ACHN (cell line): ENCODE data around the gene PRELID3B.
A peak's percentile ranks its signal among the peaks of the same experiment; 100 is the strongest.

Experiments
- DNase-seq: peaks from one replicate; pipeline ENCODE4 v3.0.0-alpha.2; 2015
- in situ Hi-C: cut with HindIII; loops from 2 replicates; pipeline ENCODE4 v1.10.0; 2017; ENCODE audit warnings: low sequenced_read_pairs, low pct_ligation_motif_present, low pct_unique_long_range_greater_than_20kb

PRELID3B gene

DNA sequence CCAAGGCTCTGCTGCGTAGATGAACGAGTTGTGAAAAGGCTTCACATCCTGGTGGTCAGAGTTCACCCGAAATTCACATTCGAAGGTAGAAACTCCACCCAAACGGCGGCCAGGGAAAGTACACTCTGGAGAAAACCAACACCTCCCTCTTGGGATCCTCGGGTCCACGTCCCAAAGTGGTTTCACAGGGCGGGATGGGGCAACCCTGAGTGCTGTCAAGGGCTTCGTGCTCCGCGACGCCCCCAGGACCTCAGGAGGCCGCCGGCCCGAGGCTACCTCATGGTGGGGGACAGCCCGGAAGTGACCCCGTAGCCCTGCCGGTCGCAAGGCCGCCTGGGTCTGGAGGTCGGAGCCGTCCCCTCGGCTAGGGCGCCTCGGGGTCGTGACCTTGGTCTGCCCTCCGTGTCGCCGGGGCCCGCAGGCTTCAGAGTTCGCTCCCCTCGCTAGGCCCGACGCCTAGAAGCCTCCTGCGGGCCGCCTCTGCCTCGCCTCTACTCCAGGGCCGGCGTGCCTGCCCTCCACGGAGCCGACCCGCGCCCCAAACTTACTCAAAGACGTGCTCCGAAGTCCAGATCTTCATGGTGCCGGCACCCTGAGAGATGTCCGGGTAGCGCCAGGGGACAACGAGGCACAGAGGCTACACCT is at the start of gene PRELID3B:
Gene PRELID3B (minus strand): TSS at position 636 of the 645 bp plus-strand sequence. CDS start 56 bp downstream, at position 580.
- peak; percentile 11 for DNase-seq
- in situ Hi-C loops, result no loop called here

- in situ Hi-C loops, result no loop called here
Observed at GRCh38 chr20:59087829-59088433, 45.3 kb upstream of the PRELID3B start.

DNA sequence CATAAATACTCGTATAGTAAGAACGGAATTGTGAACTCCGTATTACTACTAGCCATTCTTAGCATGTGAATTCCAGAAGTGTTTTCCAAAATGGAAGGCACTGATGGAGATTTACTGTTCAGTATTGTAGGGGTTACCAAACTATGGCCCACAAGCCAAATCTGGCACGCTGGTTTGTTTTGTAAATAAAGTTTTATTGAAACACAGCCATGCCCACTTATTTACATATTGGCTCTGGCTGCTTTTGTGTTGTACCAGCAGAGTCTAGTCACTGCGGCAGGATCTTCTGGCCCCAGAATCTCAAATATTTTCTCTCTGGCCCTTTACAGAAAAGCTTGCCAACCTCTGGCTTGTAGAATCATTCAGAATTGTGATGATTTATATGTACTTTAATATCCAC is 44.3 kb upstream of the PRELID3B start:
- in situ Hi-C loops, result no loop called here
- no peak for DNase-seq

More at GRCh38 chr20:59087829-59088433, 45.3 kb upstream of the PRELID3B start:
- peak; percentile 55 for DNase-seq

DNA sequence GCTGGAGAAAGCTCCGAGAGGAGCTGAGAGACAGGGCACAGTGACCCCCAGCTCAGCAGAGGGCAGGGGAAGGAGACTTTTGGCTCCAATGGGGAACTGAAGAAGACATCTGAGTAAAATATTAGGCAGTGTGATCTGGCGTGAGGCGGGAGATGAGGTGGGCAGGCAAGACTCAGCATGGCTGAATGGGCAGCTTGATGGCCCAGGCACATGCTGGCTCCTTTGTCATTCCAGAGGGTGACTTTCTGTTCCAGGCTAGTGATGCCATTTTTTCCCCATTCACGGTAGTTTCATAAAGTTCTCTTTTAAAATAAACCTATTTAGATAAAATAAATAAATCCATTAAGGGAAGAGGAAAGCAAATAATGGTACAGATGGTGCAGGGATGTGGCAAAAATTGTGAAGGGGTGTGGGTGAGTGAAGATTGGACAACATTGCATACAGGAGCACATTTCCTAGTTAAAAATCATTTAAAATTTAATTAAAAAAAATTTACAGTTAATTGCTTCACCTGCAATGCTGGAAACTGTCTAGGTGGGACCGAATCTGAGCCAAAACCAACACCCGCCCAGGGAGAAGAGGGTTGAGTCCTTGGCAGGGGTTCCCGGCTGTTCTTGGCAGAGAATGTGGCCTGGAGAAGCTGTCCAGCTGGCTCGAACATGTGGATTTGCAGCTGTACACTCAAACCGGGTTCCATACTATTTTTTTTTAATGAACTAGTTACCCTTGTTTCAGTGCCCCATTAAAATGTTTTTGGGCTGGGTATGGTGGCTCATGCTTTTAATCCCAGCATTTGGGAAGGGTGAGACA is 41.7 kb upstream of the PRELID3B start:
- DNase-seq, result no peak
- in situ Hi-C loops, result no loop called here

- DNase-seq, result peak; percentile 2
- in situ Hi-C loops, result no loop called here
Observed at GRCh38 chr20:59082981-59083380, 40.4 kb upstream of the PRELID3B start.

GRCh38 chr20:59082077-59082740 is 39.6 kb upstream of the PRELID3B start:
- DNase-seq, result no peak
- in situ Hi-C loops, result no loop called here

DNA sequence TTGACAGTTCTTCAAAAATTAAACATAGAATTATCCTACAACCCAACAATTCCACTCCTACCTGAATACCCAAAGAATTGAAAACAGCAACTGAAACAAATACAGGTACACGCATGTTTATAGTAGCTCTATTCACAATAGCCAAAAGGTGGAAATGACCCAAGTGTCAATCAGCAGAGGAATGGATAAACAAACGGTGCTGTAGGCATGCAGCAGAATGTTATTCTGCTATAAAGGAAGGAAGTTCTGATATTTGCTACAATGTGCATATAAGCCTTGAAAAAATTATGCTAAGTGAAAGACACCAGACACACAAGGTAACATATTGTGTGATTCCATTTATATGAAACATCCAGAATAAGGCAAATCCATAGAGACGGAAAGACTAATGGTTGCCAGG is 38.5 kb upstream of the PRELID3B start:
- in situ Hi-C loops, result no loop called here

DNA sequence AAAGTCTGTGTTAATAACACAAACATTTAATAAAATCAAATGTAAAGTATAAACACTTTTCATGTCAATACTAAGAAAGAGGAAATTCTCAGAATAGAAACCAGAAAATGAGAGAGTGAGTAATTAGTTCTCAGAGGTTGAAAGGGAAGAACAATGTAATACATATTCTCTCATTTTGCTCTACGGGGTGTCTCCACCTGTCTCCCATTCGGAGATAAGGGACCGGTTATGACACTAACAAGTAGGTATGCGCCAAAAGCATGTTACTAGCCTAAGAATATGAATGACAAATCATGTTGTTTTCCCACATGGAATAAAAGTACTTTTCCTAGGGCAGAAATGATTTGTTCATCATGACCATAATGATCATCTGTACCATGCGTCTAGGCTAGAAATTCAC is 35.6 kb upstream of the PRELID3B start:
- no peak for DNase-seq
- in situ Hi-C loops, result no loop called here

More for the DNA sequence above, 38.5 kb upstream of the PRELID3B start:
- DNase-seq, result no peak

GRCh38 chr20:59077705-59078104 is 35.1 kb upstream of the PRELID3B start:
- no peak for DNase-seq
- in situ Hi-C loops, result no loop called here

- in situ Hi-C loops, result no loop called here
- no peak for DNase-seq
Observed at GRCh38 chr20:59075934-59076508, 33.4 kb upstream of the PRELID3B start.

DNA sequence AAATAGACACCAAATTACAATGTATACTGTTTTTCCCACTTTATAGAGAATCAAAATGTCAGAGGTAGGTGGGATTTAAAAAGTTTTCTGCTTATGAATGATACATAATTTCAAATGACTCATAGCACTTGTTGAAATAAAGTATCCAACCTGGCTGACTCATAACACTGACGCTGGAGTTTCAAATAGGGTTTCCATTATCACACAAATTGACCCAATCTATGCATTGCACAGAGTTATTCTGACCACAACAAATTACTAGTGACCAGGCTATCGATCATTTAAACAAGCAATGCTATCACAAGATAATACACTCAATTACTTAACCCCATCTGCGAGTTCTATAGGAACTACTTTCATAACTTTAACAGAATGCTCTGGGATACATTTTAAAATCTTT is 31.9 kb upstream of the PRELID3B start:
- DNase-seq, result no peak
- in situ Hi-C loops, result no loop called here

GRCh38 chr20:59073582-59073981 is 31.0 kb upstream of the PRELID3B start:
- no peak for DNase-seq

GRCh38 chr20:59071216-59071615 is 28.6 kb upstream of the PRELID3B start:
- DNase-seq, result no peak
- in situ Hi-C loops, result no loop called here

More at GRCh38 chr20:59073582-59073981, 31.0 kb upstream of the PRELID3B start:
- in situ Hi-C loops, result no loop called here

- in situ Hi-C loops, result no loop called here
- no peak for DNase-seq
Observed at GRCh38 chr20:59069026-59069425, 26.4 kb upstream of the PRELID3B start.

GRCh38 chr20:59068534-59068933 is 25.9 kb upstream of the PRELID3B start:
- in situ Hi-C loops, result no loop called here
- no peak for DNase-seq

GRCh38 chr20:59064214-59064722 is 21.7 kb upstream of the PRELID3B start:
- in situ Hi-C loops, result no loop called here
- no peak for DNase-seq

- no peak for DNase-seq
- in situ Hi-C loops, result no loop called here
Observed at GRCh38 chr20:59063358-59064213, 21.0 kb upstream of the PRELID3B start.

DNA sequence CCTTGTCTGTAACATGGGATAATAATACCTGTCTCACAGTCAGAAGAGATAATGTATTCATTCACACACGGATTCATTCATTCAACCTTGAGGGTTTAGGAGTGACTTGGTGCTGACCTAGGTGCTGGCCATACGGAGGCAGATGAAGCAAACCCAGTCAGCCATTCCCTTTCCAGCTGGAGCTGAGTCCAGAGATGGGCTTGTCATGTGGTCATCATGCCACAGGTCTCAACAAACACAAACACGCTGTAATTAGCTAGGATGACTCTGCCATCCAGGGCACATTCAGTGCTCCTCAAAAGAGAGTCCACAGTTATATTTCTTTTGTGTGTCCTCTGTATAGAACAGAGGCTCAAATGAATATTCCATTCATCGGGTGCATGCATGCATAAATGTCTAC is 19.5 kb upstream of the PRELID3B start:
- in situ Hi-C loops, result no loop called here
- DNase-seq, result no peak
